Neutrophil (primary cell): ENCODE data around the gene DENND6A.

Experiments
- H3K27ac ChIP-seq: fragments of 200-600 bp; sonication (generic); 2 replicates; pipeline ENCODE4 v1.5.1; 2016; ENCODE audit warnings: mild to moderate bottlenecking, moderate library complexity
- H3K27me3 ChIP-seq: fragments of 200-600 bp; sonication (generic); 2 replicates; pipeline ENCODE4 v1.6.0; 2016; ENCODE audit warnings: mild to moderate bottlenecking
- H3K36me3 ChIP-seq: fragments of 200-600 bp; sonication (generic); 2 replicates; pipeline ENCODE4 v1.5.1; 2017
- H3K4me1 ChIP-seq, 2 experiments: fragments of 200-600 bp in 1 of 2; sonication (generic) in 1 of 2; 1 replicate in 1 of 2; 2 replicates in 1 of 2; pipeline versions ENCODE4 v1.5.1 to v1.6.1; 2013 to 2016; ENCODE audit warnings: low read depth in 1 of 2, low read length in 1 of 2, mild to moderate bottlenecking in 1 of 2, moderate library complexity in 1 of 2; ENCODE audit not compliant: control insufficient read depth in 1 of 2, insufficient read depth in 1 of 2
- H3K4me3 ChIP-seq, 2 experiments: fragments of 200-600 bp in 1 of 2; sonication (generic) in 1 of 2; 1 replicate in 1 of 2; 2 replicates in 1 of 2; pipeline ENCODE4 v1.5.1; 2013 to 2016; ENCODE audit warnings: low read depth in 1 of 2, low read length in 1 of 2, mild to moderate bottlenecking in 1 of 2, moderate library complexity in 1 of 2
- H3K9me3 ChIP-seq: fragments of 200-600 bp; sonication (generic); 2 replicates; pipeline ENCODE4 v1.5.1; 2016
- CTCF ChIP-seq: fragments of 200-600 bp; sonication (generic); IDR thresholded peaks from 2 replicates; pipeline ENCODE4 v1.5.1; 2016; ENCODE audit warnings: antibody characterized with exemption

Gene DENND6A

DNA sequence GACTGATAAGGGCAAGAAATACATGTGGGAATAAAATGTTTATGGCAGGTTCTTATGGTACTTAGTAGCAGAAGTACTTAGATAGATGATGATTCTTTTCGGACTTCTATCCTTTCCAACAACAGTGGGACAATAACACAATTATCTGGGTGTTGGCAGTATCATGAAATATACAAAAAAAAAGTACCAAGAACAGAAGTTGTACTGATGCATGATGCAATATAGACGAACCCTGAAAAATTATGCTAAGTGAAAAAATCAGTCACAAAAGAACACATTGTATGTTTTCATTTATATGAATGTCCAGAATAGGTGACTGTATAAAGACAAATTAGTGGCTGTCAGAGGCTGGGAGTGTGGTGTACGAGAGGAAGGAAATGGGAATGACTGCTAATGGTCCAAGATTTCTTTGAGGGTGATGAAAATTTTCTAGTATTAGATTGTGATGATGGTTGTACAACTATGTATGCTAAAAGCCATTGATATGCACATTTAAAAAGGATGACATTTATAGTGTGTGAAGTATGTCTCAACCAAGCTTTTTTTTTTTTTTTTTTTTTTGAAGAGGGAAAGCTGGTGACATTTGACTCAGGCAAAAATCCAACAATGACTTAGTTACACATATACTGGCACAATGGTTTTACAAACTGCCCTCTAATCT is 116.8 kb downstream of the DENND6A start:
- Histone ChIP-seq H3K36me3 (peaks cover 75% of the 10 kb centered on the region), H3K4me1 (no peaks in the 10 kb centered on the region), H3K9me3 (no peaks in the 10 kb centered on the region), H3K27ac (no peak overlapping the region), H3K4me3 (no peak overlapping the region), H3K27me3 (no peaks in the 10 kb centered on the region)
- TF ChIP-seq CTCF: no peak
